GM12874 (cell line): ENCODE results near the gene GGA3.
A peak's percentile ranks its signal among the peaks of the same experiment; 100 is the strongest.

Source experiments
- TF ChIP-seq, protein P1 (sequence below): IDR thresholded peaks from 2 replicates; pipeline ENCODE4 v1.5.1; 2011; ENCODE audit warnings: low read depth, mild to moderate bottlenecking, control low read depth, low read length, moderate library complexity; ENCODE audit not compliant: insufficient read depth

The GGA3 gene

DNA sequence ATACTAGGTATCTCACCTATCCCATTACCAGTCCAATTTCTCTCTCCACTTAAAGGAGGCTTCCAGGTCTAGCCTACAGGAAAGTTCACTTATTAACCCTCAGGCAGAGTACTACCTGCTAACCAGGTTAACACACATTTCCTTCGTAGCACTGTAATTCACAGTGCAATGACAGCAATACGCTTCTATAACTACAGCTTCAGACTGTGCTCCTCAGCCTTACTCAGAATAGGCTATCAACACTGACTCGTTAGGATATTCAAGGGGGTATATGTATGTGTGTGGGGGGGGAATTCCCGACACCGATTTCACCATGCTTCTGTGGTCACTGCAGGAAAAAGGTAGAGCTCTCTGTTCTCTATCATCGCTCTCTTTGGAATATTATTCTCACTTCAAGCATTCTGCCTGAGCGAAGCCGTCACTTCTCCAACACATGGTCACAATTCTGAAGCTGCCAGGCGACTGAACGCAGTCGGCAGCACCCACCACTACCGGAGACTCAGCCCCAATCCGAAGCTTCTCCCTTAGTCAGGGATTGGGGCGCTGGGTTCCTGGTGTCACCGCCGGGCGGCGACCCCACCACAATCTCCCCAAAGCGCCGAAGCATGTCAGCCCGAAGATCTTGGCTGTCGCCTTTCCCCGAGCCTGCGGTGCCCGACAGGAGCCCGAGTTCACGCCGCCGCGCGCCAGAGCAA is 618 bp downstream of the GGA3 start:
- TF ChIP-seq, protein P1, sequence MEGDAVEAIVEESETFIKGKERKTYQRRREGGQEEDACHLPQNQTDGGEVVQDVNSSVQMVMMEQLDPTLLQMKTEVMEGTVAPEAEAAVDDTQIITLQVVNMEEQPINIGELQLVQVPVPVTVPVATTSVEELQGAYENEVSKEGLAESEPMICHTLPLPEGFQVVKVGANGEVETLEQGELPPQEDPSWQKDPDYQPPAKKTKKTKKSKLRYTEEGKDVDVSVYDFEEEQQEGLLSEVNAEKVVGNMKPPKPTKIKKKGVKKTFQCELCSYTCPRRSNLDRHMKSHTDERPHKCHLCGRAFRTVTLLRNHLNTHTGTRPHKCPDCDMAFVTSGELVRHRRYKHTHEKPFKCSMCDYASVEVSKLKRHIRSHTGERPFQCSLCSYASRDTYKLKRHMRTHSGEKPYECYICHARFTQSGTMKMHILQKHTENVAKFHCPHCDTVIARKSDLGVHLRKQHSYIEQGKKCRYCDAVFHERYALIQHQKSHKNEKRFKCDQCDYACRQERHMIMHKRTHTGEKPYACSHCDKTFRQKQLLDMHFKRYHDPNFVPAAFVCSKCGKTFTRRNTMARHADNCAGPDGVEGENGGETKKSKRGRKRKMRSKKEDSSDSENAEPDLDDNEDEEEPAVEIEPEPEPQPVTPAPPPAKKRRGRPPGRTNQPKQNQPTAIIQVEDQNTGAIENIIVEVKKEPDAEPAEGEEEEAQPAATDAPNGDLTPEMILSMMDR = 0 out of 2 replicates have a peak, but pooled peaks have one; percentile 24

DNA sequence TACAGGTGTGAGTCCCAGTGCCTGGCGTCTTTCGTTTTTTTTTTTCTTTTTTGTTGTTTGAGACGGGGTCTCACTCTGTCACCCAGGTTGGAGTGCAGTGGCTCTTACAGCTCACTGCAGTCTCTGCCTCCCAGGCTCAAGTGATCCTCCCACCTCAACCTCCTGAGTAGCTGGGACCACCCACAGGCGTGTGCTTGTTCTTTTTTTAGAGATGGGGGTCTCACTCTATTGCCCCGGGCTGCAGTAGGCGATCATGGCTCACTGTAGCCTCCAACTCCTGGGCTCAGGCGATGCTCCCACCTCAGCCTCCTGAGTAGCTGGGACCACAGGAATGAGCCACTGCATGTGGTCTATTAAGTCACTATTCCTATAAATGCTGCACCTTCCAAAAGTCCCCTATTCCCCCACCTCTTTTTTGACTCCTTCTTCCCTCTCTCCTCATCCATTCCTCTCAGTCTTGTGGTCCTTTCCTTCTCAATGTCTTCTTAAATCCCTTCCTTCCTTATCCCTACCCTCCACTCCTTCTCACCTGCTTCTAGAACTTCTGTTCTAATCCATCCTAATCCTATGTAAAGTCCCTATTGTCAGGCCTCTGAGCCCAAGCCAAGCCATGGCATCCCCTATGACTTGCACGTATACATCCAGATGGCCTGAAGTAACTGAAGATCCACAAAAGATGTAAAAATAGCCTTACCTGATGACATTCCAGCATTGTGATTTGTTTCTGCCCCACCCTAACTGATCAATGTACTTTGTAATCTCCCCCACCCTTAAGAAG is 9.2 kb downstream of the GGA3 start:
- TF ChIP-seq, protein P1 = no peak

GRCh38 chr17:75250009-75250471 is 11.4 kb downstream of the GGA3 start:
- TF ChIP-seq, protein P1 = no peak

DNA sequence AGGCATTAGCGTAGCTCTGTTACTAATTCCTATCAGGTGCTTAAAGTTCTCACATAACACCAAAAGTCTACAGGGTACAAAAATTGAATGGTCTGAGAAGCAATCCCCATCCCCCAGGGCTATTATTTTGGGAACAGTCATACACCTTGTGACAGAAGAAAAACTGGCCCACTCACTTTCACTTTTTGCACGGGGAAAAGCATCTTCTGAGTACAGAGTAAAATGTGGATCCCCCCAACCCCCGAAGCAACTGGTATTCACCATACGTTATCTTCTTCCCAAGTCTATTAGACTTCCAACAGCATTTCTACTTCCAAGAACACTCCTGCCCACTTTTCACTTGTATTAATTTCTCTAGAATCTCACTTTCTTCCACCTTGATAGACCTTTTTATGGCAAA is 11.8 kb downstream of the GGA3 start:
- TF ChIP-seq, protein P1 = no peak

- TF ChIP-seq, protein P1 = no peak
Measured at GRCh38 chr17:75246404-75246803, 15.0 kb downstream of the GGA3 start.

GRCh38 chr17:75245011-75245410 is 16.4 kb downstream of the GGA3 start:
- TF ChIP-seq, protein P1 = no peak

- TF ChIP-seq, protein P1 = no peak
Measured at GRCh38 chr17:75244133-75244866, 17.1 kb downstream of the GGA3 start.
